Measurements from ENCODE around the gene SRP14.
"Not testable (repeated sequence)": the region's sequence is repeated elsewhere in the genome, so short reads cannot be mapped to it uniquely, and the experiment has no call there.

SRP14 gene

GRCh38 chr15:40016224-40016865, 22.6 kb downstream of the SRP14 start:
- DNase-seq = no peak

- DNase-seq = no peak
Observed at GRCh38 chr15:40014390-40014789, 24.6 kb downstream of the SRP14 start.

- DNase-seq = not testable (repeated sequence)
Observed at GRCh38 chr15:40013372-40013771, 25.6 kb downstream of the SRP14 start.

GRCh38 chr15:40011303-40011702, 27.7 kb downstream of the SRP14 start:
- no peak for DNase-seq

GRCh38 chr15:40010686-40011085, 28.3 kb downstream of the SRP14 start:
- DNase-seq = no peak

GRCh38 chr15:40008061-40008765, 30.8 kb downstream of the SRP14 start:
- DNase-seq = no peak

GRCh38 chr15:40006646-40007045, 32.3 kb downstream of the SRP14 start:
- no peak for DNase-seq

GRCh38 chr15:40006003-40006402, 33.0 kb downstream of the SRP14 start:
- no peak for DNase-seq

- no peak for DNase-seq
Observed at GRCh38 chr15:40003116-40003916, 35.7 kb downstream of the SRP14 start.

- no peak for DNase-seq
Observed at GRCh38 chr15:40002295-40002694, 36.7 kb downstream of the SRP14 start.

GRCh38 chr15:39999538-40000200, 39.3 kb downstream of the SRP14 start:
- DNase-seq = no peak

- DNase-seq = no peak
Observed at GRCh38 chr15:39998511-39999077, 40.4 kb downstream of the SRP14 start.

GRCh38 chr15:39997639-39998038, 41.3 kb downstream of the SRP14 start:
- no peak for DNase-seq

- no peak for DNase-seq
Observed at GRCh38 chr15:39997031-39997430, 42.0 kb downstream of the SRP14 start.

- DNase-seq = not testable (repeated sequence)
Observed at GRCh38 chr15:39996228-39996627, 42.8 kb downstream of the SRP14 start.

- not testable (repeated sequence) for DNase-seq
Observed at GRCh38 chr15:39992953-39993352, 46.0 kb downstream of the SRP14 start.

GRCh38 chr15:39990706-39991105, 48.3 kb downstream of the SRP14 start:
- no peak for DNase-seq

- DNase-seq = no peak
Observed at GRCh38 chr15:39987821-39988220, 51.2 kb downstream of the SRP14 start.

Measured in stimulated activated CD4-positive, alpha-beta T cell treated with anti-CD3 and anti-CD28 coated beads, Interleukin-4, amount 100 ng/mL, for 1 hour (primary cell).